ENCODE data around the gene CDH12.

GRCh38 chr5:22663134-22663533, 190.0 kb downstream of the CDH12 start:
- TF ChIP-seq SIN3A (IDR thresholded peaks at IDR 0.05; ENCODE audit: borderline replicate concordance, insufficient read depth, low read length): no peak
- no peak for TF ChIP-seq REST (IDR thresholded peaks at IDR 0.05; ENCODE audit: insufficient read depth in 1 of 2, low read depth in 2 of 2, low read length in 2 of 2)
- TF ChIP-seq POLR2AphosphoS5 (IDR thresholded peaks at IDR 0.05; ENCODE audit: low read depth, low read length): no peak
- TF ChIP-seq TAF1 (IDR thresholded peaks at IDR 0.05; ENCODE audit: borderline replicate concordance, insufficient read depth, low read length): no peak
- no peak for TF ChIP-seq FOXP2 (optimal IDR thresholded peaks at IDR 0.05; ENCODE audit: borderline replicate concordance, extremely low read depth, extremely low read length, insufficient read depth)

Data from PFSK-1 (cell line).